ENCODE results near the gene CRYBB2.
"Not testable (repeated sequence)": the region's sequence is repeated elsewhere in the genome, so short reads cannot be mapped to it uniquely, and the experiment has no call there.

CRYBB2 gene

DNA sequence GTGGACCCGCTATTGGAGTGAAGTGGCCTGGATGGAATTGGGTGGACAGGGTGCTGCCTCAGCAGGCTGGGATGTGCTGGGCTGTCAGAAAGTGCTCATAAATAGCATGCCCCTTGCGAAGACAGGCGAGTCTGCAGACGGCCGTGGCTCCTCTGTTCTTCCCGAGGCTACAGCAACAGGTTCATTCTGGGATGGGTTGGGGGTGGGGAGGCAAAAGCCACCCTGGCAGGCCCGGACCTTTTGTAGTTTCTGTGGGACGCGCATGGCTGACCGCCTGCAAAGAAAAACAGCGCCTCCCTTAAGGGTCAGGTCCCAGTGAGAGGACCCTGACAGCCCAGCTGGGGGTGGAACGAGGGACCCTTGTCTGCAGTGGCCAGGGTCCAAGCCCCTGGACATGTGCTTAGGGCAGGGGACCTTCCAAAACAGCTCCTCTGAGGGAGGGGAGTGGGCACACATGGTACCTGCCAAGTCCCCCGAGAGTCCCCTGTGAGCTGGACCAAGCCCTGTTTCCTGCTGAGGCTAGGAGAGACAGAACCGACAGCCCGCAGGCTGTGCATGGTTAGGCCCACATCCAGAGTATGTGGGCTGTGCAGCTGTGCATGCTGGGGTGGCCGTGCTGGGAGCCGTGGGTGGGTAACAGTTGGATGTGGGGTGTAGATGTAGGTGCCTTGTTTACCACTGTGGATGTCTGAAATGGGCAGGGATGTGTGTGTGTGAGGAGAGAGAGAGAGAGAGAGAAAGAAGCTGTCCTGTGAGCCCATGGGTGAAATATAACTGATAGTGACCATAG is 19.5 kb upstream of the CRYBB2 start, which contains the start of gene CRYBB3:
Gene CRYBB3, plus strand, starts transcription at position 128 of the 790 bp plus-strand sequence. CDS start 1,539 bp downstream, outside the sequence.
- DNase-seq (ENCODE audit: low read depth) = no peak
- TF ChIP-seq CTCF (IDR thresholded peaks at IDR 0.05; ENCODE audit: control insufficient read depth, extremely low read depth, insufficient read depth) = no peak
- no peak within 1 kb of the TSS for H3K4me3 ChIP-seq (ENCODE audit: low read depth, low read length)

GRCh38 chr22:25200967-25201366 is 18.5 kb upstream of the CRYBB2 start:
- DNase-seq (ENCODE audit: low read depth) = no peak
- TF ChIP-seq CTCF (IDR thresholded peaks at IDR 0.05; ENCODE audit: control insufficient read depth, extremely low read depth, insufficient read depth) = no peak
- H3K4me3 ChIP-seq (ENCODE audit: low read depth, low read length) = no peak overlapping the region

DNA sequence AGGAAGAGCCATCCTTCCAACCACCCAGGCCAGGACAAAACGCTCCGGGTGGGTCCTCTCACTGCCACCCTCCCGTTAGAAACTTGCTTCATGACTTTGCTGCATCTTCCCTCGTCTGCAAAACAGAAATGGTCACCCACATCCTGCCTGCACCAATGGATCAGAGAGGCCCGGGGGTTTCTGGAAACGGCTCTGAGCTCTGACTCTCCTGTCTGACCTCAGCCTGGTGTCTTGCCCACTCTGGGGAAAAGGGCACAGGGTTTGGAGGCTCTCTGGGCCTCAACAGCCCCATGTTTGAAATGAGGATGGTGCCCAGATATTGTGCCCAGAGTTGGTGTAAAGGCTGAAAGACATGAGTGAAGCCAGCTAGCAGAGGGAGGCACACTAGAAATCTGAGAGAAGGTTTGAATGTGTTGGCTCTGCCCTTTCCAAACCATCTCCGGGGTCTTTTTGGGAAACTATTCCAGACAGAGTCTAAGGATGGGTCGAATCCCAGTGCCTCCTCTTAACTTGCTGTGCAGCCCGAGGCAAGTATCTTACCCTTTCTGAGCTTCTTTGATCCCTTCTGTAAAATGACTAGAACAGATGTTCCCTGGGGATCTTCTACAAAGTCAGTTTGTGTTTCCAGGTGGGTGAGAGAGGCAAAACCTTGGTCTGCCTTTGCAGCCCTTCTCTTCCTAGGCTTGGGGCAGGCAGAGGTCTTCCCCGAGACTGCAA is 17.7 kb upstream of the CRYBB2 start:
- H3K4me3 ChIP-seq (ENCODE audit: low read depth, low read length) = no peak overlapping the region
- DNase-seq (ENCODE audit: low read depth) = no peak
- no peak for TF ChIP-seq CTCF (IDR thresholded peaks at IDR 0.05; ENCODE audit: control insufficient read depth, extremely low read depth, insufficient read depth)

- TF ChIP-seq CTCF (IDR thresholded peaks at IDR 0.05; ENCODE audit: control insufficient read depth, extremely low read depth, insufficient read depth) = peak; percentile 89
- no peak overlapping the region for H3K4me3 ChIP-seq (ENCODE audit: low read depth, low read length)
- no peak for DNase-seq (ENCODE audit: low read depth)
These were observed 17.0 kb upstream of the CRYBB2 start for GRCh38 chr22:25202290-25202921.

GRCh38 chr22:25203082-25203481 is 16.4 kb upstream of the CRYBB2 start:
- no peak for DNase-seq (ENCODE audit: low read depth)
- no peak for TF ChIP-seq CTCF (IDR thresholded peaks at IDR 0.05; ENCODE audit: control insufficient read depth, extremely low read depth, insufficient read depth)

DNA sequence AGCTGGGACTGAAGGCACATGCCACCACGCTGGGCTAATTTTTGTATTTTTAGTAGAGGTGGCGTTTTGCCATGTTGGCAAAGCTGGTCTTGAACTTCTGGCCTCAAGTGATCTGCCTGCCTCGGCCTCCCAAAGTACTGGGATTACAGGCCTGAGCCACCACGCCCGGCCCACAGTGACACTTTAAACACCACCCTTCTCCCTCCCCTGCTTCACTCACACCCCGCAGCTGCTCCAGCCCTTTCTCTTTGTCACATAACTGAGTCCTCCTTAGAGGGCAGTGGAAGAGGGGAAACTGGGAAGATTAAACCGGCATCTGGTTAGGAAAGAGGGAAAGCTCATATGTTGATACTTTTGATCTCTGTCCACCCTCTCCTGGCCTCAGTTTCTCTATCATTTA is 14.9 kb upstream of the CRYBB2 start:
- H3K4me3 ChIP-seq (ENCODE audit: low read depth, low read length); DNase-seq (ENCODE audit: low read depth): not testable (repeated sequence)

More at GRCh38 chr22:25203082-25203481, 16.4 kb upstream of the CRYBB2 start:
- H3K4me3 ChIP-seq (ENCODE audit: low read depth, low read length) = no peak overlapping the region

GRCh38 chr22:25205847-25206246 is 13.6 kb upstream of the CRYBB2 start:
- H3K4me3 ChIP-seq (ENCODE audit: low read depth, low read length) = no peak overlapping the region
- DNase-seq (ENCODE audit: low read depth) = no peak
- TF ChIP-seq CTCF (IDR thresholded peaks at IDR 0.05; ENCODE audit: control insufficient read depth, extremely low read depth, insufficient read depth) = no peak

Data from LNCaP clone FGC (cell line).